ENCODE data around the gene DNAJC28. TPM values are rescaled to one million over a fixed set of nuclear protein-coding genes. Genes with fewer than 3 reads are reported as not detected.
"Not testable (repeated sequence)": the region's sequence is repeated elsewhere in the genome, so short reads cannot be mapped to it uniquely, and the experiment has no call there.

The DNAJC28 gene
- 1.2 TPM for total RNA-seq

GRCh38 chr21:33491373-33492102 lies at the start of gene DNAJC28:
Gene DNAJC28, minus strand, starts transcription at chr21:33491716. Its CDS starts 2,323 bp downstream, at chr21:33489393.
- DNase-seq (ENCODE audit: low spot score): peak; percentile 93

GRCh38 chr21:33541105-33541711 lies 49.7 kb upstream of the DNAJC28 start:
- DNase-seq (ENCODE audit: low spot score): no peak

DNA sequence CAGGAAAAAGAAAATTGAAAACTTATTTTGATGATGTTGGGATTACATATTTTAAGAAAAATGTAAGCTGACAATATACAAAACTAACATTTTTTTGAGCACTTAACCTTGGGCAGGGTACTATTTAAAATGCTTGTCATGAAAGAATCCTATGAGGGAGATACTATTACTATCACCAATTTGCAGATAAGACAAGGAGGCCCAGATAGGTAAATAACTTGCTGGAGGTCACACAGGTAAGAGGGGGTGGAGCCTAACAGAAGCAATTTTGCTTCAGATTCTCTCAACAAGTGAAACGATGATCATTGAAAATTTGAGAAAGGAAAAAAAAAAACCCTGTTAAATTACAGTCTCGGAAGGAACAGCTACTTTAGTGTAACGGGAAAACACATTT lies 49.2 kb upstream of the DNAJC28 start:
- DNase-seq (ENCODE audit: low spot score): no peak

- no peak for DNase-seq (ENCODE audit: low spot score)
Measured at GRCh38 chr21:33539616-33540015, 48.1 kb upstream of the DNAJC28 start.

DNA sequence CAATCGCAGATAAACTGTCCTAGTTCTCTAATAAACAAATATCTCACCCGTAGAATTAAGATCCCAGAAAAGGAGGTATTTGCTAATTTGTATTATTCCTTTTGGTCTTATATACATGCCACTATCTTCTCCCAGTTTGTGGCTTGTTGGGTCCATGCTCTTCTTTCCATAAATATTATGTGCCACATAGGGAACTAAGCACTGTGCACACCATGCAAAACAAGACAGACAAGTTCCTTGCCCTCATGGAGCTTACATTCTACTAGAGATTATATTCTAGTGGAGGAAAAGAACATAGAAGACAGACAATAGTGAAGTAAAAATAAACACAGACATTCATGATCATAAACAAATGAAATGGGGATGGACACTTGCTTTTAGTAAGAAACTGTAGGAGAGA lies 45.7 kb upstream of the DNAJC28 start:
- no peak for DNase-seq (ENCODE audit: low spot score)

DNA sequence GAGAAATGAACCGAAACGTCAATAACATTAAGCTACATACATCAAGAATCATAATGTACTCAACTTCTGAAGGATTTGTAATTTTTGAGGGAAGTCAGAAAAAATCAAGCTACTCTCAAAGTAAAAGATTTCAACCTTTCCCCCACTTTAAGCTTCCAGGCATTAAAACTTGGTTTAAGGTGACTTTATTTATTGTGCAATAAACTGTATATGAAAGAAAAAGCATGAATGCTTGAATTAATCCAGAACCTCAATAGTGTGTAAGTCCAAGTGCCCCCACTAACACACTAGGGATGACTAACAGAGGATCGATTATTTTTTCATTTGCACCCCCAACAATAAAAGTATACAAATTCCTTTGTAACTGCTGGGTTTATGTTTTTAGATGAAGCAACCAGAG lies 39.5 kb upstream of the DNAJC28 start:
- no peak for DNase-seq (ENCODE audit: low spot score)

DNA sequence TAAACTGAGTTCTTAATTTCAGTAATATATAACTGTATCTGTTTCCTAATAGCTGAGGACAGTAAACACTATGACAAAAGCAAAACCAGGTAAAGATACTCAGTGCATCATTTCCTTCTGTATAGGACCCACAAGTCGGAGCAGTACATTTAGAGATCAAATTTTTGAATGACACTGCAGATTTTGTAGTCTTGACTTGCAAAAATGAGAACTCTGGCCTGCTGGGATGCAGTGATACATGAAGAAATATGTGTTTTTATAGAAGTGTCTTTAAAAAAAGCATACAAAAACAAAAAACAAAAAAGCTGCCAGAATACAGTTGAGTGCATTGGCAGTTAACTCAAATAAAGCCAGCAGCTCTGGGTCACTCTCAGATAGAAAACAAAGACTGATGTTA lies 31.4 kb upstream of the DNAJC28 start:
- DNase-seq (ENCODE audit: low spot score): no peak

DNA sequence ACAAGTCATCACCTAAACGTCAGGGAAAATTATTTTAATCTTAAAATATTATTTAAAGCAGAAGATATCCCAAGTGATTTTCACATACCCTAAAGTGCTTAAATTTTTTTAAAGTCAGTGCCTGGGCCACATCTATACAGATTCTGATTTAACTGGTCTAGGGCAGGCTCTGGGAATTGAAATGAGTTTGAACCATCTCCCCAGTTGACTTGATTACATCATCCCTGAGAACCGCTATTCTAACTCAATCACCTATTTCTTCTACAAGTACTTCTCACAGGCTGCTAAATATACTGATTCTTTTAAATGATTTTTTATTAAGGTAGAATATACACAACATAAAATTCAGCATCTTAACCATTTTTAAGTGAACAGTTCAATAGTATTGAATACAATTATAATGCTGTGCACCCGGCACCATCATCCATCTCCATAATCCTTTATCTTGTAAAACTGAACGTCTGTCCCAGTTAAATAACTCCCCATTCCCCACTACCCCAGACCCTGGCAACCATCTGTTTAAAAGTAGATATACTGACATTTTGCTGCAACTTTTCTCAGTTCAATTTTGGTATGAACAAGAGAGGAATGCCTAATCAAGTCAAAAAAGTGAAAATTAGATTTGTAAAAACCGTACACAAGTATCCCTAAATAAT lies 30.9 kb upstream of the DNAJC28 start:
- DNase-seq (ENCODE audit: low spot score): no peak

GRCh38 chr21:33518899-33519298 lies 27.4 kb upstream of the DNAJC28 start:
- DNase-seq (ENCODE audit: low spot score): no peak

DNA sequence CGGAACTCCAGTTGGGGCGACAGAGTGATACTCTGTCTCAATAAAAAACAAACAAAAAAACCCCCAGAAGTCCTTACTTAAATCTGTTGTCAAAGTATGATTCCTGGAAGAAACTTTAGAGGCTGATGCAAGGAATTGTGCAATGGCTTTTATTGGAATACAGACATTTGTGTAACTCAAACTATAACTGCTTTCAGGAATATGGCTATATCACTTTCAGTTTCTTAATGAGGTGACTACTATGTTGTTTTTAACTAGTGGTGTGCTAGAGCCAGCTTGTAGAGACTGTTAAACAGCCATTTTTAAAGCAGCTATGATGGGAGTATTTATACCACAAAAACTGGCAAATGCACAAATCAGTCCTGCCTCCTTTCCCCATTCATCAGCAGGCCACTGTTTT lies 22.7 kb upstream of the DNAJC28 start:
- no peak for DNase-seq (ENCODE audit: low spot score)

DNA sequence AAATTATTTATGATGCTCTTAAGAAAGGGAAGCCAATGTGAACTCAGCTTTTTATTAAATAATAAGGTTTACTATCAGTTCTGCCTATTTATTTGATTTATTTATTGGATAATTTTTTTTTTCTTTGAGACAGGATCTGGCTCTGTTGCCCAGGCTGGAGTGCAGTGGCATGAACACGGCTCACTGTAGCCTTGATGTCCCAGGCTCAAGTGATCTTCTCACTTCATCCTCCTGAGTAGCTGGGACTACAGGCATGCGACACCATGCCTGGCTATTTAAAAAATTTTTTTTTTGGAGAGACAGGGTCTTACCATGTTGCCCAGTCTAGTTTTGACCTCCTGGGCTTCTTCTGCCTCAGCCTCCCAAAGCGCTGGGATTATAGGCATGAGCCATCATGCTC lies 21.0 kb upstream of the DNAJC28 start:
- no peak for DNase-seq (ENCODE audit: low spot score)

GRCh38 chr21:33511639-33512038 lies 20.1 kb upstream of the DNAJC28 start:
- no peak for DNase-seq (ENCODE audit: low spot score)

DNA sequence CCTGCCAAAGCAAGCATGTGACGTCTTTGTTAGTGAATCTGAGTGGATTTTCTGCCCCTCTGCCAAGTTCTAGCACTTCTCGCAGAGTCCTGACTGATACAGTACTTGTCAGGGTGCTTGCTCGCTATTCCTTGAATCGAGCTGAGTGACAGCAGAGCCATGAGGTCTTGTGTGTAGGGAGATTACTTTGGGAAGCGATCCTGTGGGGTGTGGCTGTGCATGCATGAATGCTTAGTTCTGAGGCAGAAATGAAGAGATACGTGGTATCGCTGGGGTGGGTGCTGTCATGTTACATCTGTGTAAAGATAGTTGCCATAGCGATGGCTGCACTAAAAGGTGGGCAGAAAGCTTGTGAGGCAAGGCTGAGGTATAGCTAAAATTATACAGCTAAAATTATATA lies 19.3 kb upstream of the DNAJC28 start:
- DNase-seq (ENCODE audit: low spot score): no peak

- not testable (repeated sequence) for DNase-seq (ENCODE audit: low spot score)
Measured at GRCh38 chr21:33507003-33507402, 15.5 kb upstream of the DNAJC28 start.

DNA sequence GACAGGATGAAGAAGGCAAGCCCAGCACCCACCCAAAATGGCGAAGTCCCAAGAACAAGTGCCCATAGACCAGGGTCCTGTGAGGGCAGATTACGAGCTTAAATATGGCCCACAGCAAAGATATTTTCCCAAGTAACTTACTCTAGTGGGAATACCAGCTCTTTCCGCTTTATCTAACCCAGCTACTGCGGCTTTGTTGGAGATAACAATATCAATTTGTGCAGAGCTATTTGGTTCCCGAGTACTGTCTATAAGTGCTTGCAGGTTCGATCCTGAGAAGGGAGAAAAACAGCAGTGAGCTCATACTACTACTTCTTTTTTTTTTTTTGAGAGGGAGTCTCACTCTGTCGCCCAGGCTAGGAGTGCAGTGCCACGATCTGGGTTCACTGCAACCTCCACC lies 14.3 kb upstream of the DNAJC28 start:
- no peak for DNase-seq (ENCODE audit: low spot score)

GRCh38 chr21:33496345-33496744 lies 4.8 kb upstream of the DNAJC28 start:
- DNase-seq (ENCODE audit: low spot score): no peak

GRCh38 chr21:33495743-33496142 lies 4.2 kb upstream of the DNAJC28 start:
- no peak for DNase-seq (ENCODE audit: low spot score)

- DNase-seq (ENCODE audit: low spot score): no peak
Measured at GRCh38 chr21:33493756-33494155, 2.2 kb upstream of the DNAJC28 start.

- DNase-seq (ENCODE audit: low spot score): no peak
Measured at GRCh38 chr21:33492571-33492970, 1.1 kb upstream of the DNAJC28 start.

GRCh38 chr21:33490991-33491372 lies 534 bp downstream of the DNAJC28 start:
- no peak for DNase-seq (ENCODE audit: low spot score)

DNA sequence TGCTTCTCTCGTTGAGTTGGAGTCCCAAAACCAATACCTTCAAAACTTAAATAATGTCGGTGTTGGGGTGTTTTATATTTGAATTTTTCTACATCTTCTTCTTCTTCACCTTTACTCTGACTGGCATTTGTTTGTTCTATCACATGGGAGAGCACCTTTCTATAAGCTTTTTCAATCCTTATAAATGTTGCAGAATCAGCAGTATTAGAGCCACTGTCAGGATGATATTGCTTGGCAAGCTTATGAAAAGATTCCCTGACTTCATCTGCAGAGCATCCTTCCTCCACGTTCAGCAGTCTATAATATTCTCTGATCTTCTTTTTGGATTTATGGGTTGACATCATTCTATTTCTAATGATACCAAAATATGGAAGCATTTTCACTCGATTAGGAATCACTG lies 2.6 kb downstream of the DNAJC28 start:
- DNase-seq (ENCODE audit: low spot score): no peak

DNA sequence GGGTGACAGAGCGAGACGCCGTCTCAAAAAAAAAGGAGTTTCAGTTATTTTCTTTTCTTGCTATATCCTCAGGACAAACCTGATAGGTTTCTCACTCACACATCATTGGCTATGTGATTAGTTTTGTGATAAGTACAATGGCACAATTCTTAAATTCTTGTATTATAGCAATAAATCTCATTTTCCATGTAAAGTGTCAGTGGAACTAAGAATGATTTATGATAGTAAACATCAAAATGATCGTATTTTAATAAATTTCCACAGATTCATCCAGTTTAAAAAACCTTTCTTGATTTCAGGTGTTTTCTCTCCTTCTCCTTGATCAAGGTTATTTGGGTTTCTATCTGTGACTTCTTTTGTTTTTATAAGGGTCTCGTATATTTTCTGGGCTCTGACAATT lies 3.5 kb downstream of the DNAJC28 start:
- no peak for DNase-seq (ENCODE audit: low spot score)

GRCh38 chr21:33481314-33481943 lies 10.1 kb downstream of the DNAJC28 start:
- DNase-seq (ENCODE audit: low spot score): no peak
